DMS53 treated with DMSO at 0.1 percent for 48 hours (cell line): ENCODE results near the gene KLHL29.

Experiments used
- DNase-seq: peaks from one replicate; lab custom pipeline; 2025; ENCODE audit not compliant: unreplicated experiment; lab: John Stamatoyannopoulos, UW

Gene KLHL29

DNA sequence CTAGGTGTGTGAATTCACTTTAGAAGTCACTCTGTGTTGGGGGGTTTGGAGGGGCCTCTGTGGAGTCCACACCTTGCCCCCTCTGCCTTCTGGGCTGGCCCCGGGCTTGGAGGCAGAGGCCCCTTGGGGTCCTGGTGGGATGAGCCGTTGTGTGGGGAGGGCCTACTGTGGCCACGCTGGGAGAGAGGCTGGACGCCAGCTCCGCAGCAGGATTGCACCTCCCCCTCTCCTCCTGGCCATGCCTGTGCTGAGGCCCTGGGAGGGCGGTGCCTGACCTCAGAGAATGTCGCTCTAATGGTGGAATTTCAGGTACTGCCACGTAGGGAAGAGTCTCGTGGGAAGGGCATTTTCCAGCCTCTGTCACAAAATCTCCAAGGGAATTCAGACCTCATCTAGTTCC lies 304.9 kb downstream of the KLHL29 start:
- DNase-seq, result no peak

DNA sequence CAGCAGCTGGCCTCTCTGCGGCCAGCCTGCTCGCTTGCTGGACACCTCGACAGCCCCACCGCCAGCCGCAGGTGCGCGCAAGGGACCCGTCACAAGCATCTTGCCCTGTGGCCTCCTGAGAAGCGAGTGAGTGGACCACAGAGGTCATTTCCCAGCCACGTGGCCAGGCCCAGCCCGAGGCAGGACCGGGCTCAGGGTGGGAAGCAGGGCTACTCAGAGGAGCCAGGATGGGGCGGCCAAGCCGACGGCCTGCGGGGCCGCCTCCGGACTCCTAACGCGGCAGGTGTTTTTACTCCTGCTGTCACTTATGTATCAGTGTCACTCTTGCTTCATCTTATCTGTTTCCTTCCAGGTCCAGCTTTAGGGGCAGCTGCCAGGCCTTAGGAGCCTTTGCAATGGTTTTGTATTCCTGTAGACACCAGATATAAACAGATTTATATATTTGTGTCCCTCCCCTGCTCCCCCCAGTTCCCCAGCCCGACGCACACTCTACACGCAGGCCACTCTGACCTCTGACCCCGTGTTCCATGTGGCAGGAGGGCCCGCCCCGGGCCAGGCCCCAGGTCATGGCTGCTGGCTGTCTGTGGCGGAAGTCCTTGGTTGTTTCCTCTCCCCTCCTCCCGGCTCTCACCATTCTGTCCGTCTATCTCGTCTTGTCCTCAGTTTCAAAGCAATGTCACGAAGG lies 305.6 kb downstream of the KLHL29 start:
- no peak for DNase-seq

DNA sequence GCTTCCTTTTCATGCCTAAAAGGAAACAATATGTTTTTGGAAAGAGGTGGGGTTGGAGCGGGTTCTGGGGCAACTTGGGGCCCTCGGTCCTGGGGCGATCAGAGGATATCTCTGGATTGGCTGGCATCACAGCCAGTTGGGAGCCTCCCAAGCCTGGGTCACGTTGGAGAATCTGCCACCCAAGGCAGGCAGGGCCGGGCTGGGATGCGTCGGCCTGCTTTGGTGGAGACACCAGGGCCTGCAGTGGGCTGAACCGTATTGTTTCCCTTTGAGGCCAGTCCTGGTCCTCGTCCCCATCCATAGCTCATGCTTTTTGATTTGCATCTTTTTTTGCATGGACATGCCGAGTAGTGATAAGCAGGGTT lies 306.1 kb downstream of the KLHL29 start:
- DNase-seq, result no peak

DNA sequence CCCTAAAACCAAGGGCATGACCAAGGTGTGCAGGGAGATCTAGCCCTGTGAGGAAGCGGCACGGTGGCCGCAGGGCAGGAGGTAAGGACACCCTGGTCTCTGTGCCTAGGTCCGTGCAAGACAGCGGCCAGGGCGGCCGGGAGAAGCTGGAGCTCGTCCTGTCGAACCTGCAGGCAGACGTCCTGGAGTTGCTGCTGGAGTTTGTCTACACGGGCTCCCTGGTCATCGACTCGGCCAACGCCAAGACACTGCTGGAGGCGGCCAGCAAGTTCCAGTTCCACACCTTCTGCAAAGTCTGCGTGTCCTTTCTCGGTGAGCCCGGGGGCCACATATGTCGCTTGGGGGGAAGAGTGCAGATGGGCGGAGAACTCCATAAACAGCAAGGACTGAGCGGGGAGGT lies 306.6 kb downstream of the KLHL29 start:
- no peak for DNase-seq

DNA sequence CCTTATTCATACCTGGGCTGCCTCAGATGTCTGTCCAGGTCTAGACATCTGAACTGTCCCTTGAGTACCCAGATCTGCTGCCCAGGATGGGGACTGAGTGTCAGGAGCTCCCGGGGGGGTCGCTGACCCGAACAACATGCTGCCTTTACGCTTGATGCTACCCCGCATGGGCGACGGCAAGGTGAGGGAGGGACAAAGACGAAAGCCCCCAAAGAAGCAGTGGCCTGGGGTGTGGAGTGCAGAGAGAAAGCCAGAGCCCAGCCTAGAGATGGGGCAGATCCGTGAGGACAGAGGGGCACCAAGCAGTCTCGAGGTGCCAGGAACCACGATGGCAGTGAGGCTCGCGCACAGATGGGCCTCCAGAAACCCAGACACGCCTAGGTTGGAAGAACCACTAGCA lies 307.3 kb downstream of the KLHL29 start:
- DNase-seq, result no peak

DNA sequence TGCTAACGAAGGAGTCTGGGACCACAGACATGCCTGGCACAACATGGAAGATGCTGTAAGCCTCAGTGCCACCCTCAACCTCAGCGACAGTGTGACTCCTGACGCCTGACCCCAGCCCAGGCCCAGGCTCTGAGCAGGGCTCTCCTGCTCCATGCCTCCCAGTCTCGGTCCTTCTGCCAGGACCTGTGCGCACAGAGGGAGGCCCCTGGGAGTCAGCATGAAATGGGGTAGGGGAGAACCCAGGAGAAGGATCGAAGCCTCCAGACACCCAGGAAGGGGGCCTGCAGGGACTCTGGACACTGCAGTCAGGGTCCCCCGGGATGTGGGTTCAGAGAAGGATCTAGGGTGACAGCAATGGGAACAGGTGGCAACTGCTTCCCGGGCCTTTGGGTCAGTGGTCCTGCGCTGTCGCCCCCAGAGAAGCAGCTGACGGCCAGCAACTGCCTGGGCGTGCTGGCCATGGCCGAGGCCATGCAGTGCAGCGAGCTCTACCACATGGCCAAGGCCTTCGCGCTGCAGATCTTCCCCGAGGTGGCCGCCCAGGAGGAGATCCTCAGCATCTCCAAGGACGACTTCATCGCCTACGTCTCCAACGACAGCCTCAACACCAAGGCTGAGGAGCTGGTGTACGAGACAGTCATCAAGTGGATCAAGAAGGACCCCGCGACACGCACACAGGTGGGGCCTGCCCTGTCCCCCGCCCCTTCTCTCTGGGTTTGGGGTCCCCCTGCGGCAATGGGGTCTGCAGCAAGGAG lies 308.0 kb downstream of the KLHL29 start:
- no peak for DNase-seq

DNA sequence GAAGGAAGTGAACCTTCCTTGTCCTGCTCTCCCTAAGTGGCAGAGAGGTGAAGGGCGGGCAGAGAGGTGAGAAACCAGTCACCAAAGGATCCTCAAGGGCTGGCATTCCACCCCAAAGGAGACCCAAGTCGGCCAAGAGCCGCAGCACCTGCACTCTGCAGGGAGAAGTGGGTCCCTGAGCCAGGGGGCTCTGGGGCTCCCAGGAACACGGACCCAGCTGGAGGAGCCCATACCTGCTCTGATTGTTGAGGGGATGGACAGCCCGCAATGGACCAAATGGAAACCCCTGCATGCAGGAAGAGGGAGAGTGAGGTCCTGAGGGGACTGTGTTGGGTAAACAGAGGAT lies 308.6 kb downstream of the KLHL29 start:
- DNase-seq, result no peak

DNA sequence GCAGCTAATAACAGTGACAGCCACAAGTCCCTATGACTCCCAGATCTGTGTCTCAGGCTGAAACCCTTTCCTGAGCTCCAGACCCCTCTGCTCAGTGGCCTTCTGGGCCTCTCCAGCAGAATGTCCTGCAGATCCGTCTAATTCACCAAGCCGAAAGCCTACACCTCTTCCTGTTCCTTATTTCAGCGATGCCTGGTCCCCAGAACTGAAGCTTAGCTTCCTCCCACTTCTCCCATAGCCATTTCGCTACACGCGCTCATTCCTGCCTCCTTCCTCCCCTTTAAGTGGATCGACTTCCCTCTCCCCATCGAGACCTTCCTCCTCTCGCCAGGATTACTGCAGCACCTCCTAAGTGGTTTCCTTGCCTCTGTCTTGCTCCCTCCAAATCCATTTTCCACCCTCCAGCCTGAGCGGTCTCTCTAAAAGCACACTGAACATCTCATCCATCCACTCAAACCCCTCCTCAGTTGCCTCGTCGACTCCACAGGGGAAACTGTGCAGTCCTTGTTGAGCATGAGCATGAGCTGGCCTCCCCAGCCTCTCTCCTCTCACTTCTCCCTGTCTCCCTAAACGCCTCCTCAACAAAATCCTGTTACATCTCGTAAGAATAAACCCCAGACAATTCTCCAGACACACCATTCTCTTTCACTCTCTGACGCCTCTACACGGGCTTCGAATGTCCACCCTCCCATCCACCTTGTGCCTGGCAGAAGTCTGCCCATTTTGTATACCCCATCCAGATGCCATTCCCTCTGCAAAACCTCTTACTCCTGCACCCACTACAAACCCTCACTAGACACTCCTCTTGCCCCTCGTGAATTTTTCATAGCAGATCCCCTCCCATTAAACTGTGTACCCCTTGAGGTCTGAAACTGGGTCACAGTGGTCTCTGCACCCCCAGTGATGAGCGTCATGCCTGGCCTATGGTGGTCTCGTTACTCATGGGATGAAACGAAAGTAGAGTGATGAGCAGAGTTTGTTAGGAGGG lies 309.4 kb downstream of the KLHL29 start:
- DNase-seq, result no peak

DNA sequence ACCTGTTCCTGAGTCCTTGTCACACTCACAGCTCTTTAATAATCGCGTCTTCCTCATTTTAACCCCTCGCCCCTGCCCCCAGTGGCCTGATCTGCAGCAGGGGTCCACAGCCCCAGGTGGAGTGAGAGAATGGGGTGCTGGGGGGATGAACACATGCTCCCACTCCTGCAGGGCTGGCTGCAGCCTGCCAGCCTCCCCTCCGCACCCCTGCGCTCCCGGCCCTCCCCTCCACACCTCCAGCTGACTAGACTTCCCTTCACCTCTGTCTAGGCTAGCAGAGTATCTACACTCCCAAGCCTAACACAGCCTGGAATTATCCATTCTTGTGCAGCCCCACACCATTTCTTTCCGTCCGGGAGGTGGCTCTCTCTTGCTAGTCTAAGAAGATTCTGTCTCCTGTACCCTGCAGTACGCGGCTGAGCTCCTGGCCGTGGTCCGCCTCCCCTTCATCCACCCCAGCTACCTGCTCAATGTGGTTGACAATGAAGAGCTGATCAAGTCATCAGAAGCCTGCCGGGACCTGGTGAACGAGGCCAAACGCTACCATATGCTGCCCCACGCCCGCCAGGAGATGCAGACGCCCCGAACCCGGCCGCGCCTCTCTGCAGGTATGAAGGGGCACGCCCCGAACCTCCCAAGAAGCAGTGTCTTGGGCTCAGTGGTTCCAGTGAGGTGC lies 310.4 kb downstream of the KLHL29 start:
- no peak for DNase-seq

DNA sequence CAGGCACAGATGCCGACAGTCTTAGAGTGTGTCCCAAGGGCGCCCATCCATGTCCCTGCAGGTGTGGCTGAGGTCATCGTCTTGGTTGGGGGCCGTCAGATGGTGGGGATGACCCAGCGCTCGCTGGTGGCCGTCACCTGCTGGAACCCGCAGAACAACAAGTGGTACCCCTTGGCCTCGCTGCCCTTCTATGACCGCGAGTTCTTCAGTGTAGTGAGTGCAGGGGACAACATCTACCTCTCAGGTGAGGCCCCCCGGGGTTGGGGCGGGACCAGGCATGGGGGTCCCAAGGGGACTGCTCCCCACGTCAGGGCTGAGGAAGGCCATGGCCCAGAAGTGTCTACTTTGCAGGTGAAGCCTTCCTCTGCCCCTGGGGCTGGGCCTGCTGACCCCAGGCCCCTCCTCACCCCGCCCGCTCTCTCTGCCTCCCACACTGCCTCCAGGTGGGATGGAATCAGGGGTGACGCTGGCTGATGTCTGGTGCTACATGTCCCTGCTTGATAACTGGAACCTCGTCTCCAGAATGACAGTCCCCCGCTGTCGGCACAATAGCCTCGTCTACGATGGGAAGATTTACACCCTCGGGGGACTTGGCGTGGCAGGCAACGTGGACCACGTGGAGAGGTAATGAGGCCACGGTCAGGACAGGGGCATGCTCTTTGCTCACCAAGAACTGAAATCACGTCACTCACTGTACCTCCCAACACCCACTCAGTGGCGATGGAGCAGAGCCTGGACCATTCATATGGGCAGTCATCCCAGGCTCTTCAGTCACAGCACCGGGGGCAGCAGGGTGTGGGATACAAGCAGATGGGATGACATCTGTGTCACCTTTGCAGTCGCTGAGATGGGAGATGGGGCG lies 311.1 kb downstream of the KLHL29 start:
- DNase-seq, result no peak

DNA sequence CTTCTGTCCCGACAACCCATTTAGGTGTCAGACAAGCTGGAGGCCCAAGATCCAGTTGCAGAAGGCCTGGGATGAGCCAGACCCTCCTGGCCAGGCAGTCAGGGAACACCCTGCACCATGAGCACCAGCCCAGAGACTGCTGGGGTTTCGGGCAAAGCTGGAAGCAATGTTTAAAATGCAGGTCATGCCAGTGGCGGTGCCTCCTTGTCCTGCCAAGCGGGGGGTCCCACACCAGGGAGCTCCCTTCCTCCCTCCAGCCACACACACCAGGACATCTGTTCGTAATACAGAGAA lies 311.7 kb downstream of the KLHL29 start:
- no peak for DNase-seq

DNA sequence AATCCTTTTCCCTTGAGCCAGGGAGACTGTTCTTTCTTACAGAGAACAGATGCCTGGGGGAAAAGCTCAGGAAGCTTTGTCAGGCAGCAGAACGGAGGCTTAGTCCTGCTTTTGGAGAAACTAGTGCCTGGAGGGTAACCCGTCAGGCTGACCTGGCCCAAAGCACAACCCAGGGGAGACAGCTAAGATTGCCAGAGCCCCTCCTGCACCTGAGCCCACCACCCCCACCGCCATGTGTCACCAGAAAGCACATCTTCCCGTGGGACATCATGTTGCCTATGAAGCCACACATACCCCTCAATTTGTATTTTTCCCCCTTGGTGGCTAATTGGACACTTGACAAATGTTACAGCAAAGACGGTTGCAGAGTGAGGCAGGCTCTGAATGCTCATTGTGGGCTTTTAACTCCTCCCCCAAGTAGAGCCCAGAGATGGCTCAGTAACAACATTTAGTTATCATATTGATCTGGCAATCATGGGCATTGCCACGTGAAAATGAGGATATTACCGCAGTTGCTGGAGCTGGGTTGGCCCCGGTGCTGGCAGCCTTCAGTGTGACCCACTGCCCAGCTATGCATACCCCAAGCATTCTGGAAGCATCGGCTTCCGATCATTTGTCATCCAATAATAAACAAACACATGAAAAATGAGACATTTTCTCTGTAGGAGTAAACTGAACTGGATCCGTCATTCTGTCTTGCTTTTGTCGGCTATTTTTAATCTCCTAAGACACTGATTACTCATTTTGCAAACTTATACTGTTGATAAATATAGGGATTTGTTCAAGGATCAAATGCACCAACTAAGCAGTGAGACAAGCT lies 312.5 kb downstream of the KLHL29 start:
- DNase-seq, result no peak

DNA sequence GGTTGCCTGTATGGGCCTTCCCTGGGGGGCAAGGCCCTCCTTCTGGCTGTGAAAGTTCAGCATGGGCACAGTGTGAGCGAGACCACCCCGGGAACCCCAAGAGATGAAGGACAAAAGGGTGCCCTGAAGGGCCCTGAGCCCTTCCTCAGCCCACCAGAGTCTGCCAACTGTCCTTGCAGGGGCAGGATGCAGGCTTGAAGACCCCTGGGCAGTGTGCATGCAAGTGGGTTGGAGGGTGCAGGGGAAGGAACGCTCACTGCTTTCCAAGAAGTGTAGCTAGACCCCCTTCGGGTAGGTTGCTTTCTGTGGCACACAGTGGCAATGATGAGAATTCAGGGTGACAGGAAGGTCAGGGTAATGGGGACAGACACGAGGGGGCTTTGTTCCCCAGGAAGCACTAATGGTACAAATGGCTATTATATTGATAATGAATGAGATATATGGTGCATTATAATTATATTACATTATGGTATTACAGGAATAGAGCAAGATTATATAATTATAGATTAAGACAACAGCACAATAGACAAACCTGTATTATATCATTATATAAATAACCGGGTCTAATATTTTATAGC lies 313.2 kb downstream of the KLHL29 start:
- DNase-seq, result no peak

DNA sequence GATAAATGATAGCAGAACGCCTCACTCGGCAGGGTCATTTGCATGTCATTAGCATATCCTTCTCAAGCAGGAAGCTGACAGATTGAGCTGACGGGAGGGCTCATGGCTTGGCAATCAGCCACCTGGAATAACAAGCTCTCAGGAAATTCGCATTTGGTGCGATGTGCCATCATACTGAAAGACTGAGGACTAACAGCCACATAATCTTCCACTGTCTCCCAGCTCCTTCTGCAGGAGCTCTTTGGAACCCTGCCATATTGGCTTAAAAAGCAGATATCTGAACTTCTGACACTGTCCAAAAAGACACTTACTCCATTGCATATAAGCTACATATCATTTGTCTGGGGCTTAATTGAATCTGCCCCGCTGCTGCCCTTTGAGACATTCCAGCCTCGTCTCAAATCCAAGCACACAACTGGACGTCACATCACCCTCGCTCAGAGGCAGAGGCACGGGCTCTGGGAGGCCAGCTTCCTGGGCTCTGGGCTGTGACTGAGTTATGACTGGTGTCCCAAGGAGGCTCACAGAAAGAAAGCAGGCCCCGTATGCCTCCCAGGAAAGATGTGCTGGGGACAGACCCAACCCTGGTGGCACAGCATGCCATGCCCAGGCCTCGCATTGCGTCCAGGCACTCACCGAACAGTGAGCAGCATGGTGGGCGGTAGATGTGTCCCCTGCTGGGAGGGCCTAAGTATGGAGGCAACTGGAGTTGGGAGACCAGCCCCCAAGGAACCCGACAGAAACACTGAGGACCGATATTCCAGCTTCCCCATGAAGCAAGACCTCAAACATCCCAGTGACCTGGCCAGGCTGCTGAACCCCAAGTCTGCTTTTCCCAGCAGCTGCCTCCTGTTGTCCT lies 314.0 kb downstream of the KLHL29 start:
- no peak for DNase-seq

DNA sequence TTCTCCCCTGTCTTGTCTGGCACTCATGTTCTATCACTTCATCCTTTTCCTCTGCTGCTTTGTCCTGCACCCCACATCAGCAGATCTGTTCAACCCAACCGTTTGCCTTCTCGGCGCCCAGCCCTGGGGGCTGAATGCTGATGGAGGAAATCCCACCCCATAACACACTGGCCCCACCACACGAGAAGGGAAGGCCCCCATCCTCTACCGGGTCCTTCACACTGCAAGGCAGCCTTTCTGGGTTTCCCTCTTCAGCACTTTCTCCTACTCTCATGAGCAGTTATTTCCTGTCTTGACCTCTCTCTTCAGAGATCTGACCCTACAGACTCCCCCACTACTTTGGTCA lies 314.6 kb downstream of the KLHL29 start:
- no peak for DNase-seq

DNA sequence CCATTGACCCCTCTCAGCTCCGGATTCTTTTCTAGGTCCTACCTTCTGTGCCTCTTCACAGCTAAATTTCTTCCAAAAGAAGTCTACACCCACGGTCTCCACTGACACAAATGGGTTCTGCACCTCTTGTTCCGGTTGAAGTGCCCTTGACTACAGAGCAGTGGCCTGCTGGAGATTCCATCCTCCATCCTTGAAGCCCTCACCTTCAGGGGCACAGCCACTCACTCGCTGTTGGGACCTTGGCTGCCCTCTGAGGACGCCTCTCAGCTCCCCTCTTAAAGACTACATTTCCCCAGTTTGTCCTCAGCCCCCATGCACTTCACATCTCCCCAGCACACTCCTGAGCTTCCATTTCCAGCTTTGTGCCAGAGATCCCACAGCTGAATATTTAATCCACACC lies 315.6 kb downstream of the KLHL29 start:
- DNase-seq, result no peak

DNA sequence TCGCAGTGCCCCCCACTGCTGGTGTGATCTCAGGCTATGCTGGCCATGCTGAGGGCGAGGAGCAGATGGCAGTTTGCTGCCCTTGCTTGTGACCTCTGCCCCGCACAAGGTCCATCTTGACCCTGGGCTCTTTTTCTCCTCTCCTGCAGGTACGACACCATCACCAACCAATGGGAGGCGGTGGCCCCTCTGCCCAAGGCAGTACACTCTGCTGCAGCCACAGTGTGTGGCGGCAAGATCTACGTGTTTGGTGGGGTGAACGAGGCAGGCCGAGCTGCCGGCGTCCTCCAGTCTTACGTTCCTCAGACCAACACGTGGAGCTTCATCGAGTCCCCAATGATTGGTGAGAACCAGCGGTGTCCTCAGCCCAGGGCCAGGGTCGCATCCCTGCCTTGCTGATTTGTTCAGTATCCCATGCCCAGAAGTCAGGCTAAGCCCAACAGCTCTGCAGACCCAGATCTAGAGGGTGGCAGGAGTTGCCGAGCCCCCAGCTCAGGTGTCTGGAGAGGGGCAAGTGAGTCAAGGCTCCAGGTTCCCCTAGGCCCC lies 318.1 kb downstream of the KLHL29 start:
- DNase-seq, result no peak
